Loucy (cell line): ENCODE data around the gene NUDT1.

ENCODE experiments used
- H2AFZ ChIP-seq: fragments of 200-600 bp; sonication (generic); 2 replicates; pipeline ENCODE4 v1.6.0; 2016; ENCODE audit warnings: antibody characterized with exemption, mild to moderate bottlenecking, low read length, moderate library complexity
- H3F3A ChIP-seq: fragments of 200-600 bp; 2 replicates; pipeline ENCODE4 v1.6.0; 2016; ENCODE audit warnings: antibody characterized with exemption, low read depth, mild to moderate bottlenecking
- H3K27me3 ChIP-seq: fragments of 200-600 bp; sonication (generic); 2 replicates; pipeline ENCODE4 v1.6.1; 2014; ENCODE audit warnings: low read length, mild to moderate bottlenecking; ENCODE audit not compliant: insufficient read depth, poor library complexity, severe bottlenecking
- H3K36me3 ChIP-seq: fragments of 200-600 bp; sonication (generic); 2 replicates; pipeline ENCODE4 v1.6.1; 2016; ENCODE audit warnings: low read length; ENCODE audit not compliant: insufficient read depth
- H3K4me1 ChIP-seq: fragments of 200-600 bp; sonication (generic); 2 replicates; pipeline ENCODE4 v1.5.1; 2014; ENCODE audit warnings: low read length, mild to moderate bottlenecking; ENCODE audit not compliant: insufficient read depth, poor library complexity, severe bottlenecking
- H3K4me2 ChIP-seq: fragments of 200-600 bp; sonication (generic); 2 replicates; pipeline ENCODE4 v1.6.0; 2014; ENCODE audit warnings: antibody characterized with exemption, low read length, low read depth, mild to moderate bottlenecking; ENCODE audit not compliant: poor library complexity, severe bottlenecking
- H3K4me3 ChIP-seq: fragments of 200-600 bp; sonication (generic); 2 replicates; pipeline ENCODE4 v1.5.1; 2014; ENCODE audit warnings: low read length, mild to moderate bottlenecking, mixed read lengths; ENCODE audit not compliant: poor library complexity, severe bottlenecking
- H3K79me2 ChIP-seq: fragments of 200-600 bp; sonication (generic); 2 replicates; pipeline ENCODE4 v1.6.1; 2014; ENCODE audit warnings: low read length; ENCODE audit not compliant: insufficient read depth
- H3K9ac ChIP-seq: fragments of 200-600 bp; sonication (generic); 2 replicates; pipeline ENCODE4 v1.6.0; 2014; ENCODE audit warnings: mild to moderate bottlenecking, low read depth, low read length, moderate library complexity; ENCODE audit not compliant: poor library complexity, severe bottlenecking
- H3K9me2 ChIP-seq: fragments of 200-600 bp; sonication (generic); replicated peaks from 2 replicates; pipeline ENCODE4 v1.6.1; 2016; ENCODE audit warnings: low read depth, low read length, mixed read lengths
- H3K9me3 ChIP-seq: fragments of 200-600 bp; sonication (generic); 2 replicates; pipeline ENCODE4 v1.6.1; 2014; ENCODE audit warnings: mild to moderate bottlenecking, antibody characterized with exemption, low read length, low read depth; ENCODE audit not compliant: insufficient read depth
- H4K20me1 ChIP-seq: fragments of 200-600 bp; sonication (generic); 2 replicates; pipeline ENCODE4 v1.6.0; 2014; ENCODE audit warnings: antibody characterized with exemption, low read length, mild to moderate bottlenecking; ENCODE audit not compliant: insufficient read depth, poor library complexity, severe bottlenecking
- EZH2phosphoT487 ChIP-seq: fragments of 200-600 bp; IDR thresholded peaks from 2 replicates; pipeline ENCODE4 v1.6.1; 2018; ENCODE audit warnings: antibody characterized with exemption, mild to moderate bottlenecking, moderate library complexity, borderline replicate concordance
- TF ChIP-seq, protein P1 (sequence below): fragments of 200-600 bp; sonication (generic); conservative IDR thresholded peaks from 2 replicates; pipeline ENCODE4 v1.5.1; 2014; ENCODE audit warnings: mild to moderate bottlenecking, antibody characterized with exemption, low read length

Gene NUDT1

DNA sequence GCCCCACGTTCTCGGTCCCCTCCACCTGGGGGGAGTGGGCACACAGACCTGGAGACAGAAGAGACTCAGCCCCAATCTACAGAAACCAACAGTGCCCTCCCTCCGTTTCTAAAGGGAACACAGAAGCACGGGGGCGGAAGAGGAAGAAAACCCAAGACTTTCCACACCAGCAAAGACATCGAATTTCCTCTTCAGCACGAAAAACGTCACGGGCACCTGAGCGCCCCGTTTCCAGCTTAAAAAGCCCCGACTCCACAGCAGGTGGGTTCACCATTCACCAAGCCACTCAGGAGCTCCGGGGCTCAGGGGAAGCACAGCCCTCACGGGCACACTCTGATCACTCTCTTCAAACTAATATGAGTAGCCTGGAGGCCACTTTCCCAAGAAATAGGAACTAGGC lies 19.6 kb downstream of the NUDT1 start:
- no peaks in the 10 kb centered on the region for H3K27me3 ChIP-seq
- no peaks in the 10 kb centered on the region; the same call in 1 of the 2 replicates for H3K36me3 ChIP-seq
- H3K79me2 ChIP-seq: no peaks in the 10 kb centered on the region
- H3K4me2 ChIP-seq: no peak overlapping the region
- no peak for TF ChIP-seq EZH2phosphoT487
- TF ChIP-seq, protein P1, sequence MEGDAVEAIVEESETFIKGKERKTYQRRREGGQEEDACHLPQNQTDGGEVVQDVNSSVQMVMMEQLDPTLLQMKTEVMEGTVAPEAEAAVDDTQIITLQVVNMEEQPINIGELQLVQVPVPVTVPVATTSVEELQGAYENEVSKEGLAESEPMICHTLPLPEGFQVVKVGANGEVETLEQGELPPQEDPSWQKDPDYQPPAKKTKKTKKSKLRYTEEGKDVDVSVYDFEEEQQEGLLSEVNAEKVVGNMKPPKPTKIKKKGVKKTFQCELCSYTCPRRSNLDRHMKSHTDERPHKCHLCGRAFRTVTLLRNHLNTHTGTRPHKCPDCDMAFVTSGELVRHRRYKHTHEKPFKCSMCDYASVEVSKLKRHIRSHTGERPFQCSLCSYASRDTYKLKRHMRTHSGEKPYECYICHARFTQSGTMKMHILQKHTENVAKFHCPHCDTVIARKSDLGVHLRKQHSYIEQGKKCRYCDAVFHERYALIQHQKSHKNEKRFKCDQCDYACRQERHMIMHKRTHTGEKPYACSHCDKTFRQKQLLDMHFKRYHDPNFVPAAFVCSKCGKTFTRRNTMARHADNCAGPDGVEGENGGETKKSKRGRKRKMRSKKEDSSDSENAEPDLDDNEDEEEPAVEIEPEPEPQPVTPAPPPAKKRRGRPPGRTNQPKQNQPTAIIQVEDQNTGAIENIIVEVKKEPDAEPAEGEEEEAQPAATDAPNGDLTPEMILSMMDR: no peak
- H3K4me3 ChIP-seq: no peak overlapping the region
- H3K4me1 ChIP-seq: no peaks in the 10 kb centered on the region
- H4K20me1 ChIP-seq: no peaks in the 10 kb centered on the region
- no peak overlapping the region for H2AFZ ChIP-seq
- H3K9ac ChIP-seq: no peak overlapping the region
- no peaks in the 10 kb centered on the region for H3F3A ChIP-seq
- H3K9me3 ChIP-seq: no peaks in the 10 kb centered on the region
- no peaks in the 10 kb centered on the region for H3K9me2 ChIP-seq

DNA sequence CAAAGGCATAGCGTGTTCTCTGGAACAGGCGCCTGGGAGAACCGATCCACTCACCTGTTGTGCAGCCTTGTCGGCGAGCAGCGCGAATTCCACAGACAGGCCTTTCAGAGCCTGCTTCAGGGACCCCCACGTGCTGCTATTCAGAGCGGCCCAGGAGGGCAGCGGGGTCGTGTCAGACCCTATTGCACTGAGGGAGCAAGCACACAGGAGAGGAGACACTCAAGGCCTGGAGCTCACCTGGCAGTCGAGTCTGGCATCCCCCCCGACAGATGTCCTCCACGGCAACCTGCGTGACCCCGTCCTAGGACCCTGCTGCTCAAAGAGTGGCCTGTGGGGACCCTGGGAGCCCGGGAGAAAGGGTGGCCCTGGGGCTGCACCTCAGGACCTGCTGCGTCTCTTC lies 21.1 kb downstream of the NUDT1 start:
- H3F3A ChIP-seq: no peaks in the 10 kb centered on the region
- no peaks in the 10 kb centered on the region for H4K20me1 ChIP-seq
- H3K27me3 ChIP-seq: no peaks in the 10 kb centered on the region
- H3K4me2 ChIP-seq: no peak overlapping the region
- no peak overlapping the region for H3K9ac ChIP-seq
- H3K79me2 ChIP-seq: no peaks in the 10 kb centered on the region
- H2AFZ ChIP-seq: no peak overlapping the region
- H3K36me3 ChIP-seq: no peaks in the 10 kb centered on the region; the same call in 1 of the 2 replicates
- no peaks in the 10 kb centered on the region for H3K9me2 ChIP-seq
- TF ChIP-seq EZH2phosphoT487: no peak
- TF ChIP-seq, protein P1: no peak
- no peak overlapping the region for H3K4me3 ChIP-seq
- no peaks in the 10 kb centered on the region for H3K9me3 ChIP-seq
- no peaks in the 10 kb centered on the region for H3K4me1 ChIP-seq

DNA sequence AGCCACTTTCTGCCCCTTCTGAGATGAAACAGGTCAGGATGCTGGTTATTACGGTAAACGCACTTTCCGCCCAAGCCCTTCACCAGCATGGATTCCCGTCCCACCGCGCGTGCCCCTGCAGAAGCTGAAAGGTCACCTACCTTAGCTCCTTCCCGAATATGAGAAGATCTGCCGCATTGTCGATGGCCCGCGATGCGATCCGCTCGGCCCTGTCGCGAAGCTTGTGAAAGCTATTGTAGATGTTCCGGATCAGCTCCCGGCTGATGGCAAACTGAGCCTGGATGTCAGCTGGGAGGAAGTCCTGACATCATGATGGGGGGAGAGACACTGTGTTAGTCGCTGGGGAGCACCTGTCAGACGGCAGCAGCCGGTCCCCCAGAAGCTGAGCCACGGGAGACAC lies 22.1 kb downstream of the NUDT1 start:
- Histone ChIP-seq H3K9me2 (no peaks in the 10 kb centered on the region), H3K27me3 (no peaks in the 10 kb centered on the region), H3K4me1 (no peaks in the 10 kb centered on the region), H4K20me1 (no peaks in the 10 kb centered on the region), H3F3A (no peaks in the 10 kb centered on the region), H2AFZ (no peak overlapping the region), H3K36me3 (no peaks in the 10 kb centered on the region; the same call in 1 of the 2 replicates), H3K79me2 (no peaks in the 10 kb centered on the region), H3K4me3 (no peak overlapping the region), H3K4me2 (no peak overlapping the region), H3K9ac (no peak overlapping the region), H3K9me3 (no peaks in the 10 kb centered on the region)
- TF ChIP-seq EZH2phosphoT487: no peak
- TF ChIP-seq, protein P1: no peak
